K562 (cell line): Measurements from ENCODE around the gene HLCS. TPM values are rescaled to one million over a fixed set of nuclear protein-coding genes. Genes with fewer than 3 reads are reported as not detected.

Experiments used
- COPS2 ChIP-seq: fragments of 450-650 bp; conservative IDR thresholded peaks from 2 replicates; pipeline ENCODE4 v1.6.1; 2016; ENCODE audit warnings: mild to moderate bottlenecking, moderate library complexity
- CREB1 ChIP-seq, 2 experiments: sonication (generic) in 1 of 2; formaldehyde crosslinking in 1 of 2; IDR thresholded peaks; 2 replicates each; pipeline versions ENCODE4 v1.6.1 to v1.8.0; 2012 to 2022; ENCODE audit warnings: inconsistent platforms in 1 of 2, mild to moderate bottlenecking in 1 of 2, missing genetic modification reagents in 1 of 2, moderate library complexity in 1 of 2
- CTBP1 ChIP-seq: fragments of 450-650 bp; IDR thresholded peaks from 2 replicates; pipeline ENCODE4 v1.6.1; 2016; ENCODE audit warnings: borderline replicate concordance
- ELK1 ChIP-seq: sonication (generic); formaldehyde crosslinking; IDR thresholded peaks from 2 replicates; pipeline ENCODE4 v1.8.1; 2022; ENCODE audit warnings: missing genetic modification reagents
- KDM4B ChIP-seq, 2 experiments: fragments of 450-650 bp in 1 of 2; sonication (generic) in 1 of 2; IDR thresholded peaks; 2 replicates each; pipeline ENCODE4 v1.6.1; 2016 to 2017; ENCODE audit warnings: borderline replicate concordance in 2 of 2, antibody characterized with exemption in 1 of 2, low read depth in 1 of 2, mild to moderate bottlenecking in 1 of 2
- MAX ChIP-seq: sonication (generic); formaldehyde crosslinking; IDR thresholded peaks from 2 replicates; pipeline ENCODE4 v1.9.0; 2022; ENCODE audit warnings: mild to moderate bottlenecking, missing genetic modification reagents
- POLR2A ChIP-seq: fragments of 450-650 bp; conservative IDR thresholded peaks from 2 replicates; pipeline ENCODE4 v1.6.1; 2016
- POLR2G ChIP-seq: fragments of 200-400 bp; formaldehyde crosslinking; IDR thresholded peaks from 2 replicates; pipeline ENCODE4 v1.6.1; 2017; ENCODE audit warnings: low read depth, mild to moderate bottlenecking, antibody characterized with exemption, low read length, moderate library complexity
- RREB1 ChIP-seq: fragments of 250-450 bp; sonication (Bioruptor Pico); IDR thresholded peaks from 2 replicates; pipeline ENCODE4 v1.4.0; 2020
- SFPQ ChIP-seq: fragments of 200-400 bp; formaldehyde crosslinking; IDR thresholded peaks from 2 replicates; pipeline ENCODE4 v1.6.1; 2017; ENCODE audit warnings: mild to moderate bottlenecking, low read depth, low read length, moderate library complexity
- SIN3B ChIP-seq: fragments of 450-650 bp; IDR thresholded peaks from 2 replicates; pipeline ENCODE4 v1.6.1; 2017; ENCODE audit warnings: low read depth, mild to moderate bottlenecking, moderate library complexity
- SRSF3 ChIP-seq: fragments of 200-400 bp; formaldehyde crosslinking; IDR thresholded peaks from 2 replicates; pipeline ENCODE4 v1.6.1; 2016; ENCODE audit warnings: mild to moderate bottlenecking, low read length, moderate library complexity; ENCODE audit not compliant: insufficient read depth
- SUPT5H ChIP-seq: fragments of 450-650 bp; IDR thresholded peaks from 2 replicates; pipeline ENCODE4 v1.6.1; 2016
- ZBTB9 ChIP-seq: fragments of 450-650 bp; formaldehyde crosslinking; IDR thresholded peaks from 2 replicates; pipeline ENCODE4 v1.4.0; 2020; ENCODE audit warnings: mild to moderate bottlenecking, moderate library complexity
- ZNF324 ChIP-seq: fragments of 250-450 bp; sonication (Bioruptor Pico); IDR thresholded peaks from 2 replicates; pipeline ENCODE4 v1.4.0; 2020; ENCODE audit warnings: mild to moderate bottlenecking
- polyA plus RNA-seq, 8 experiments: library from polyadenylated mRNA; depleted of rRNA in 4 of 8; stranded (reverse) in 5 of 8; unstranded in 3 of 8; fragments of >200 nt; fragmentation: Nextera tagmentation in 2 of 8; fragmentation: Illumina TruSeq in 1 of 8; extraction: Ambion mirVana in 2 of 8; extraction: Trizol in 1 of 8; gene quantifications; 2 replicates each; pipeline versions ENCODE4 v1.2.1 to v1.2.3, GENCODE V29; 2011 to 2014; ENCODE audit warnings: inconsistent platforms in 1 of 8, missing spikeins in 1 of 8
- total RNA-seq, 7 experiments: library from RNA; depleted of rRNA in 6 of 7; stranded (reverse); fragments of >200 nt in 6 of 7; fragmentation: Illumina TruSeq in 2 of 7; extraction: Trizol in 2 of 7; gene quantifications; 2 replicates each; pipeline versions ENCODE4 v1.2.1 to v1.2.3, GENCODE V29; 2011 to 2021; ENCODE audit warnings: low replicate concordance in 1 of 7

HLCS gene
- total and polyA plus RNA-seq, 9 of the 15 experiments (the other 6 are each of a cell fraction or from before 2014, with no cell fraction given), result 3.0 to 21.5 (median 17.1) TPM

GRCh38 chr21:36966066-36966820 is at the start of gene HLCS (continued):
- TF ChIP-seq CTBP1 (peak; percentile 70), SRSF3 (0 out of 2 replicates have a peak, but pooled peaks have one; percentile 45), SUPT5H (peak; percentile 61; the same call in 1 of the 2 replicates), RREB1 (CRISPR knock-in tag) (no peak), POLR2G (peak; percentile 95), CREB1 (IDR thresholded peaks at IDR 0.05) (no peak; the same call in 1 of the 2 replicates), CREB1 (CRISPR knock-in tag; IDR thresholded peaks at IDR 0.05) (peak; percentile 34), ZBTB9 (CRISPR knock-in tag) (no peak), KDM4B (IDR thresholded peaks at IDR 0.05; ENCODE audit: borderline replicate concordance in 2 of 2, low read depth in 1 of 2) (no peak; a peak in 1 of 4 replicates), ZNF324 (CRISPR knock-in tag) (no peak), SIN3B (peak; percentile 53; the same call in 1 of the 2 replicates), POLR2A (peak; percentile 69), ELK1 (CRISPR knock-in tag) (no peak), SFPQ (no peak), MAX (peak; percentile 51; the same call in 1 of the 2 replicates), COPS2 (no peak)
